Measurements from ENCODE around the gene COL5A2. TPM values are rescaled to one million over a fixed set of nuclear protein-coding genes. Genes with fewer than 3 reads are reported as not detected.

Gene COL5A2
- total RNA-seq, 3 donors from 2014 or later = 22.7 to 111 (median 30.8) TPM

DNA sequence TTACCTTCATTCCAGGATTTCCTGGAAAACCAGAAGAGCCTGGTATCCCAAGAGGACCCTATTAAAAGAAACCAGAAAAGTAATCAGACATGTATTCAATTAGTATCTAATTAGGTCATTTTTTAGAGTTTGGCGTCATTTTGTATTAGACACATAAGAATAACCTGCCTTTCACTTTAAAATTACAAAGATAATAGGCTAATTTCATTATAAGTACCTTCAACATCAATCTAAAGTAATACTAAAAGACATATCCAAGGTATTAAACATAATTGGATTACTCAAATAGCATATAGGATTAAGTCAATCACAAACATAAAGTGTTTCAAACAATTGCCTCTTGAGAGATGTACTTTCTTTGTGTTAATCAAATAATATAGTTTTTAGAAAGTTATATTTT, 107.5 kb downstream of the COL5A2 start:
- no peak for TF ChIP-seq POLR2AphosphoS5 (IDR thresholded peaks at IDR 0.05)
- intact Hi-C loops (cut with DNase I; ENCODE audit: low total_unique reads) = no loop called here

DNA sequence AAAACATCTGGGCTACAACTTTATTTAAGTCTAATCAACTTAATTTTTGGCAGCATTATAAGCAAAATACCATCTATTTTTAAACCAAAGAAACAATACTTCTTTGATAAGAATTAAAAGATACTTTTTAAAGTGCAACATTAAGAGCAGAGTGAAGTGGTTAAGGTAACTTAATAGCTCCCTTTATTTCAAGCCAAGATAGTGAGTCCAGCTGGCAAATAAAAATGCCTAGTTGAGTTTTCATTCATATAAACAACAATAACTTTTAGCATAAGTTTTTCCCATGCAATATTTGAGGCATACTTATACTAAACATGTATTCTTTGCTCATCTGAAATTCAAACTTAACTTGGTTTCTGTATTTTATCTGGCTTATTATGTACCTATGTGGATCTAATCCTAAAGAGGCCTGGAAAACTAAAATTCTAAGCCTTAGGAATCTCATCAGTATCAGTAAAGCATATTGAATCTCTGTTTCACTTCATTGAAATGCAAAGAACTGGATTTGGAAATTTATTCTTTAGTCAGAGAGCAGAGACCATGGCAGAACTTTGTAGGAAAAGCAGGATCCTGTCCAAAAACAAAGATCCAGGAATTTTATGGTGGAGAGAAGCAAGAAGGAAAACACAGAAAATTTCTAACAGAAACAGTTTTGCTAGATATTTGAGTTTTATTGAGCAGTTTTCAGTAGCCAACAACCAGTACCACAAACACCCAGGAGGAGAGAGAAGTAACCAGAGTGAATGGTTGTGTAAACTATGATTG, 109.5 kb downstream of the COL5A2 start:
- Histone ChIP-seq H3K27ac (no peak overlapping the region), H3K9me3 (no peaks in the 10 kb centered on the region), H3K36me3 (peaks cover 4% of the 10 kb centered on the region), H3K4me1 (no peaks in the 10 kb centered on the region), H3K4me3 (no peak overlapping the region), H3K27me3 (no peaks in the 10 kb centered on the region)
- DNase-seq (ENCODE audit: low spot score in 2 of 2) = no peak
- TF ChIP-seq POLR2AphosphoS5 (IDR thresholded peaks at IDR 0.05) = no peak
- no peak for TF ChIP-seq POLR2A (IDR thresholded peaks at IDR 0.05)
- TF ChIP-seq, protein P1, sequence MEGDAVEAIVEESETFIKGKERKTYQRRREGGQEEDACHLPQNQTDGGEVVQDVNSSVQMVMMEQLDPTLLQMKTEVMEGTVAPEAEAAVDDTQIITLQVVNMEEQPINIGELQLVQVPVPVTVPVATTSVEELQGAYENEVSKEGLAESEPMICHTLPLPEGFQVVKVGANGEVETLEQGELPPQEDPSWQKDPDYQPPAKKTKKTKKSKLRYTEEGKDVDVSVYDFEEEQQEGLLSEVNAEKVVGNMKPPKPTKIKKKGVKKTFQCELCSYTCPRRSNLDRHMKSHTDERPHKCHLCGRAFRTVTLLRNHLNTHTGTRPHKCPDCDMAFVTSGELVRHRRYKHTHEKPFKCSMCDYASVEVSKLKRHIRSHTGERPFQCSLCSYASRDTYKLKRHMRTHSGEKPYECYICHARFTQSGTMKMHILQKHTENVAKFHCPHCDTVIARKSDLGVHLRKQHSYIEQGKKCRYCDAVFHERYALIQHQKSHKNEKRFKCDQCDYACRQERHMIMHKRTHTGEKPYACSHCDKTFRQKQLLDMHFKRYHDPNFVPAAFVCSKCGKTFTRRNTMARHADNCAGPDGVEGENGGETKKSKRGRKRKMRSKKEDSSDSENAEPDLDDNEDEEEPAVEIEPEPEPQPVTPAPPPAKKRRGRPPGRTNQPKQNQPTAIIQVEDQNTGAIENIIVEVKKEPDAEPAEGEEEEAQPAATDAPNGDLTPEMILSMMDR (IDR thresholded peaks at IDR 0.05) = no peak
- intact Hi-C loops (cut with DNase I; ENCODE audit: low total_unique reads) = no loop called here

More for the DNA sequence above, 107.5 kb downstream of the COL5A2 start:
- no peak overlapping the region for H3K27ac ChIP-seq
- H3K4me3 ChIP-seq = no peak overlapping the region
- H3K4me1 ChIP-seq = no peaks in the 10 kb centered on the region
- no peaks in the 10 kb centered on the region for H3K9me3 ChIP-seq
- no peak for DNase-seq (ENCODE audit: low spot score in 2 of 2)
- H3K36me3 ChIP-seq = peaks cover 3% of the 10 kb centered on the region
- H3K27me3 ChIP-seq = no peaks in the 10 kb centered on the region

DNA sequence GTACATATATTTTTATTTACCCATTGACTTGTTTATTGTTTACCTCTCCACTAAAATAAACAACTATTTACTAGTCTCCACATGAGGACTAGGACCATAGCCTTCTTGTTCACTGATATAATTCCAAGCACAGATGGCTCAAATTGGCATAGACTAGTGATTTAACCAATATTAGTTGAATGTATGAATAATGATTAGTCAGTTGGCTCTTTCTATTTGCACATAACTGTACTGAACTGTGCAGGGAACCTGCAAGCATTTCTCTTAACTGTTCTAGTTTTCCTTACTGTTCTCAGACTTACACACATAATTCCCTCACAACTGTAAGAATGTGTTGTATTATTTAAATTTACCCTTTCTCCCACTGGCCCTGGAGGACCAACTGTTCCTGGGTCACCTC, 113.5 kb downstream of the COL5A2 start:
- no peaks in the 10 kb centered on the region for H3K27me3 ChIP-seq
- H3K4me1 ChIP-seq = no peaks in the 10 kb centered on the region
- no peak for DNase-seq (ENCODE audit: low spot score in 2 of 2)
- intact Hi-C loops (cut with DNase I; ENCODE audit: low total_unique reads) = no loop called here
- peaks cover 4% of the 10 kb centered on the region for H3K36me3 ChIP-seq
- H3K4me3 ChIP-seq = no peak overlapping the region
- no peak for TF ChIP-seq POLR2AphosphoS5 (IDR thresholded peaks at IDR 0.05)
- no peak for TF ChIP-seq POLR2A (IDR thresholded peaks at IDR 0.05)
- TF ChIP-seq, protein P1 (IDR thresholded peaks at IDR 0.05) = no peak
- H3K9me3 ChIP-seq = no peaks in the 10 kb centered on the region
- no peak overlapping the region for H3K27ac ChIP-seq

DNA sequence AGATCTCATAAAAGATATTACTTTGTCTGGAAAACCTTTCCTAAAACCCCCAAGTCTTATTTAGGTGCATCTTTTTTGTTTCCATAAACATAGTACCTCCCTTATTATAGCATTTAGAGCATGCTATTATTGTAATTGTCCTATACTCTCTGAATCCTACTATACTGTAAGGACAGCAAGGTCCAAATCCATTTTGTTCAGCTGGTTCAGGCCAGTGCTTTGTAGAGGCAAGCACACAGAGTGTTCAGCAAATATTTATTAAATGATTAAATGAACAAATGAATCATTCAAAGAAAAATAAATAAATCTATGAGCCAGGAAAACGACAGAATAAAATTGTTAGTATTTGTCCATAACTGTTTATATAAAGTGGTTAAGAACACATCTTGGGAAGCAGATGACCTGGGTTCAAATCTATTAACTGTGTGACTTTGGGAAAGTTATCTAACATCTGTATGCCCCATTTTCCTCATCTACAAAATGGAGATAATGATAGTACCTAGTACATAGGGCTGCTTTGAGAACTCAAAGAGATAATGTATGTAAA, 119.4 kb downstream of the COL5A2 start:
- Histone ChIP-seq H3K27ac (no peak overlapping the region), H3K27me3 (no peaks in the 10 kb centered on the region), H3K9me3 (no peaks in the 10 kb centered on the region), H3K36me3 (no peaks in the 10 kb centered on the region), H3K4me3 (no peak overlapping the region), H3K4me1 (no peaks in the 10 kb centered on the region)
- intact Hi-C loops (cut with DNase I; ENCODE audit: low total_unique reads) = no loop called here
- TF ChIP-seq POLR2AphosphoS5 (IDR thresholded peaks at IDR 0.05) = no peak
- TF ChIP-seq, protein P1 (IDR thresholded peaks at IDR 0.05) = no peak
- no peak for DNase-seq (ENCODE audit: low spot score in 2 of 2)

DNA sequence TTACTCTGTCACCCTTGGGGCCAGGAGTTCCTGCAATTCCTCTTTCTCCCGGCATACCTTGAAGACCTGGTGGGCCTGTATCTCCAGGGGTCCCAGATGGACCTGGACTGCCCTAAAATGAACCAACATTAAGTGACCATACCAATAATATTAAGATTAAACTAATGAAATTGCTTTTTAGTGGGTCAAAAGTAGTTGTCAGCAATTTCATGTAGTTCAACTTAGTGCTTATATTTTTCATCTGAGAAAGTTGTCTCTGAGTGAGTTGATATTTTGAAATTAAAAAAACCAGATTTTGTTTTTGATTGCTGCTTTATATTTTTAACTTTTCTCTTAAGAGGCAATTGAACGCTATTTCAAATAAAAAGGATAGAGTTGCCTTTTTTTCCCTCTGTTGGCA, 122.2 kb downstream of the COL5A2 start:
- no peak for TF ChIP-seq POLR2AphosphoS5 (IDR thresholded peaks at IDR 0.05)
- TF ChIP-seq POLR2A (IDR thresholded peaks at IDR 0.05) = no peak
- TF ChIP-seq, protein P1 (IDR thresholded peaks at IDR 0.05) = no peak
- Histone ChIP-seq H3K9me3 (no peaks in the 10 kb centered on the region), H3K4me1 (no peaks in the 10 kb centered on the region), H3K27me3 (no peaks in the 10 kb centered on the region), H3K27ac (no peak overlapping the region), H3K4me3 (no peak overlapping the region), H3K36me3 (no peaks in the 10 kb centered on the region)
- intact Hi-C loops (cut with DNase I; ENCODE audit: low total_unique reads) = no loop called here
- no peak for DNase-seq (ENCODE audit: low spot score in 2 of 2)
